Uterus (tissue), 2 donors: ENCODE results near the gene CYB5R3.

Experiments
- CTCF ChIP-seq, 4 experiments: fragments of 200-600 bp in 2 of 4; fragments of 450-650 bp in 2 of 4; sonication (generic) in 2 of 4; IDR thresholded peaks; one replicate each; pipeline ENCODE4 v1.5.1; 2016 to 2019; ENCODE audit warnings: antibody characterized with exemption in 4 of 4, mild to moderate bottlenecking in 2 of 4, moderate library complexity in 1 of 4
- POLR2A ChIP-seq, 2 donors: fragments of 450-650 bp; IDR thresholded peaks; one replicate each; pipeline ENCODE4 v1.6.1; 2016; ENCODE audit warnings: antibody characterized with exemption in 2 of 2, mild to moderate bottlenecking in 1 of 2, moderate library complexity in 1 of 2

DNA sequence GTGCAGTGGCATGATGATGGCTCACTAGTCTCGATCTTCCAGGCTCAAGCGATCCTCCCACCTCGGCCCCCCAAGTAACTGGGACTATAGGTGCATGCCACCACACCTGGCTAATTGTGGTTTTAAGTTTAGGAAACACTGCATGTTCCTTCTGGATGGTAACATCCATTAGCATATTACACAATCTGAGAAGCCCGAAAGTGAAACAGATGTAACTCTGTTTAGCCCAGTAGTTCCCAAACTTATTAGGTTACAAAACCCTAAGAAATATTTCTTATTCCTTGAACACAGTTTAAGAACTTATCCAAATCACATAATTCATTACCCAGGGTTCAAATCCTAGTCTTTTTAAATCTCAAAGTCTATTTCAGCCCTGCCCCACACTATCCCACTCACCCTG lies 62.8 kb downstream of the CYB5R3 start:
- TF ChIP-seq CTCF (IDR thresholded peaks at IDR 0.05) (no peak), POLR2A (IDR thresholded peaks at IDR 0.05) (no peak)
